HFF-Myc (cell line): ENCODE data around the gene MED1.
"Not testable (repeated sequence)": the region's sequence is repeated elsewhere in the genome, so short reads cannot be mapped to it uniquely, and the experiment has no call there.

Experiments
- DNase-seq: peaks from one replicate; pipeline ENCODE4 v3.0.0-alpha.2; 2011; ENCODE audit warnings: low read depth; ENCODE audit errors: extremely low read depth
- H3K4me3 ChIP-seq: replicated peaks from 2 replicates; pipeline ENCODE4 v1.5.1; 2011; ENCODE audit warnings: low read depth, mild to moderate bottlenecking, control low read depth, low read length
- TF ChIP-seq, protein P1 (sequence below): IDR thresholded peaks from 2 replicates; pipeline ENCODE4 v1.5.1; 2012; ENCODE audit warnings: mild to moderate bottlenecking, low read depth, low read length, control low read depth; ENCODE audit errors: missing control alignments

Gene MED1

GRCh38 chr17:39483506-39483905, 32.4 kb upstream of the MED1 start:
- DNase-seq = no peak
- no peak overlapping the region for H3K4me3 ChIP-seq
- TF ChIP-seq, protein P1, sequence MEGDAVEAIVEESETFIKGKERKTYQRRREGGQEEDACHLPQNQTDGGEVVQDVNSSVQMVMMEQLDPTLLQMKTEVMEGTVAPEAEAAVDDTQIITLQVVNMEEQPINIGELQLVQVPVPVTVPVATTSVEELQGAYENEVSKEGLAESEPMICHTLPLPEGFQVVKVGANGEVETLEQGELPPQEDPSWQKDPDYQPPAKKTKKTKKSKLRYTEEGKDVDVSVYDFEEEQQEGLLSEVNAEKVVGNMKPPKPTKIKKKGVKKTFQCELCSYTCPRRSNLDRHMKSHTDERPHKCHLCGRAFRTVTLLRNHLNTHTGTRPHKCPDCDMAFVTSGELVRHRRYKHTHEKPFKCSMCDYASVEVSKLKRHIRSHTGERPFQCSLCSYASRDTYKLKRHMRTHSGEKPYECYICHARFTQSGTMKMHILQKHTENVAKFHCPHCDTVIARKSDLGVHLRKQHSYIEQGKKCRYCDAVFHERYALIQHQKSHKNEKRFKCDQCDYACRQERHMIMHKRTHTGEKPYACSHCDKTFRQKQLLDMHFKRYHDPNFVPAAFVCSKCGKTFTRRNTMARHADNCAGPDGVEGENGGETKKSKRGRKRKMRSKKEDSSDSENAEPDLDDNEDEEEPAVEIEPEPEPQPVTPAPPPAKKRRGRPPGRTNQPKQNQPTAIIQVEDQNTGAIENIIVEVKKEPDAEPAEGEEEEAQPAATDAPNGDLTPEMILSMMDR = no peak

- not testable (repeated sequence) for DNase-seq, H3K4me3 ChIP-seq
These were observed 28.6 kb upstream of the MED1 start for GRCh38 chr17:39479631-39480030.

GRCh38 chr17:39473310-39473709, 22.2 kb upstream of the MED1 start:
- TF ChIP-seq, protein P1 = no peak
- no peak overlapping the region for H3K4me3 ChIP-seq

GRCh38 chr17:39468610-39469009, 17.5 kb upstream of the MED1 start:
- DNase-seq, H3K4me3 ChIP-seq: not testable (repeated sequence)

More at GRCh38 chr17:39473310-39473709, 22.2 kb upstream of the MED1 start:
- no peak for DNase-seq

DNA sequence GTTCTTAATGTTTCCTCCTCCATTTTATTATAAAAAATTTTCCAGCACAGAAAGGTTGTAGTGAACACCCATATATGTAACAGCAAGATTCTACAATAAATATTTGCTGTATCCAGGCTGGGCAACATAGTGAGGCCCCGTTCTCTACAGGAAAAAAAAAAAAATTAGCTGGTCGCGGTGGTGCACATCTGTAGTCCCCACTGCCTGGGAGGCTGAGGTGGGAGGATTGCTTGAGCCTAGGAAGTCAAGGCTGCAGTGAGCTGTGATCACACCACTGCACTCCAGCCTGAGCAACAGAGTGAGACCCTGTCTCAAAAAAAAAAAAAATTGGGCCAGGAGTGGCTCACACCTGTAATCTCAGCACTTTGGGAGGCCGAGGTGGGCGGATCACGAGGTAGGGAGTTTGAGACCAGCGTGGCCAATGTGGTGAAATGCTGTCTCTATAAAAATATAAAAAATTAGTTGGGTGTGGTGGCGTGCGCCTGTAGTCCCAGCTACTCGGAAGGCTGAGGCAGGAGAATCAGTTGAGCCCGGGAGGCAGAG, 13.6 kb upstream of the MED1 start:
- DNase-seq = not testable (repeated sequence)
- peak overlapping the region; percentile 95 for H3K4me3 ChIP-seq

DNA sequence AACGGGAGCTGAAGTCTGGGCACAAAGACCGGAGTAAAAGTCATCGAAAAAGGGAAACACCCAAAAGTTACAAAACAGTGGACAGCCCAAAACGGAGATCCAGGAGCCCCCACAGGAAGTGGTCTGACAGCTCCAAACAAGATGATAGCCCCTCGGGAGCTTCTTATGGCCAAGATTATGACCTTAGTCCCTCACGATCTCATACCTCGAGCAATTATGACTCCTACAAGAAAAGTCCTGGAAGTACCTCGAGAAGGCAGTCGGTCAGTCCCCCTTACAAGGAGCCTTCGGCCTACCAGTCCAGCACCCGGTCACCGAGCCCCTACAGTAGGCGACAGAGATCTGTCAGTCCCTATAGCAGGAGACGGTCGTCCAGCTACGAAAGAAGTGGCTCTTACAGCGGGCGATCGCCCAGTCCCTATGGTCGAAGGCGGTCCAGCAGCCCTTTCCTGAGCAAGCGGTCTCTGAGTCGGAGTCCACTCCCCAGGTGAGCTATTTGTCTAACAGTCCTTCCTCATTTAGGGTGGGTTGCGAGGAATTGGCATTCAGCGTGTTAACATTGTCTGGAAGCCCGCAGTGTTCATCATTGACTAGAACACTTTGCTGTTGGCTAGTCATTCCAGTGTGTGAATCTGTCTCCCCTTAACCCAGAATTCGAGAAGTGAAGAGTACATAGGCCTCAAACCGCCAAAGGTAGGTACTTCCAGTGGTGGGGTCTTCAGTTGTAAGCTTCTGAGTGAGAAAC, 11.7 kb upstream of the MED1 start:
- DNase-seq = no peak
- peak overlapping the region; percentile 95 for H3K4me3 ChIP-seq
- TF ChIP-seq, protein P1 = no peak

GRCh38 chr17:39461926-39462569, 11.0 kb upstream of the MED1 start:
- TF ChIP-seq, protein P1 = no peak
- peak overlapping the region; percentile 95 for H3K4me3 ChIP-seq
- DNase-seq = no peak

DNA sequence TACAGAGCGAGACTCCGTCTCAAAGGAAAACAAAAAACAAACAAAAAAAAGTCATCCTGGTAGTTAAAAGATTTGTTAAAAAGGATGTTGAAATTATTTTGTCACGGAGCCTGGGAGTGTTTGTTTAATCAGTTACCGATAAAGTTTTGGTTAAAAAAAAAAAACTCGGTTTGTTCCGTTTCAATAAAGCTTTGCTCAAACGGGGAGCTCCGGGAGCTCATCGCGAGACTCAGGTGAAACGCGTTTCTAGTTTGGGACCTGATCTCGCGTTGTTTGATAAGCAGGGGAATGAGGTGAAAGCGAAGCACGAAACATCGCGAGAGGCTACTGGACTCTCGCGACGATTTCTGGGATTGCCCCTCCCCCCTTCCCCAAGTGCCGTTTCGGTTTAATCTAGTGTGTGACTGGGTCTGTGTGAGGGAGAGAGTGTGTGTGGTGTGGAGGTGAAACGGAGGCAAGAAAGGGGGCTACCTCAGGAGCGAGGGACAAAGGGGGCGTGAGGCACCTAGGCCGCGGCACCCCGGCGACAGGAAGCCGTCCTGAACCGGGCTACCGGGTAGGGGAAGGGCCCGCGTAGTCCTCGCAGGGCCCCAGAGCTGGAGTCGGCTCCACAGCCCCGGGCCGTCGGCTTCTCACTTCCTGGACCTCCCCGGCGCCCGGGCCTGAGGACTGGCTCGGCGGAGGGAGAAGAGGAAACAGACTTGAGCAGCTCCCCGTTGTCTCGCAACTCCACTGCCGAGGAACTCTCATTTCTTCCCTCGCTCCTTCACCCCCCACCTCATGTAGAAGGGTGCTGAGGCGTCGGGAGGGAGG, 10.3 kb upstream of the MED1 start, which contains the start of gene CDK12:
Gene CDK12 (plus strand): TSS at position 374 of the 813 bp plus-strand sequence. CDS start 586 bp downstream, outside the sequence.
- H3K4me3 ChIP-seq = peak within 1 kb of the TSS; percentile 95
- DNase-seq = peak; percentile 98
- TF ChIP-seq, protein P1 = no peak
